NCI-H345 treated with DMSO at 0.1 percent for 48 hours (cell line): ENCODE data around the gene LRRC53.

Source experiments
- DNase-seq: peaks from one replicate; lab custom pipeline; 2025; ENCODE audit not compliant: unreplicated experiment; lab: John Stamatoyannopoulos, UW

LRRC53 gene

GRCh38 chr1:74452035-74452434 is 60.4 kb downstream of the LRRC53 start:
- DNase-seq = no peak

DNA sequence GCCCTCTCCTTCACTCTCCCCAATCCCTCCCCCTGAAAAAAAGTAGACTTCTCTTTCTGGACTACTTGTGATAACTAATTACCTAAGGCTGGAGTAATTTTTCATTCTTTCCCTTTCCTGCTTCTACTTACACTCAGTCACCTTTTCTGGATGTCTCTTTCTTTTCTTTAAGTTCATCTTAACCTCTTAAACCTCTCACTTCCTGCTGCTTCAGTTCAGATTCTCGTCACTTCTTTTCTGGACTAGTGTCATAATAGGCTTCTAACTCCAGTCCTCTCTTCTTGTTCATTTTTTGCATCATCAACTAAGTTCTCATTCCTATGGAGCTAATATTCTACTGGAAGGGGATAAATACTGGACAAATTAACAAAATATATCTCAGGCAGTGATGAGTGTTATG is 75.4 kb downstream of the LRRC53 start:
- DNase-seq = no peak

GRCh38 chr1:74436078-74436477 is 76.3 kb downstream of the LRRC53 start:
- DNase-seq = no peak

- DNase-seq = no peak
Observed at GRCh38 chr1:74434321-74434720, 78.1 kb downstream of the LRRC53 start.

DNA sequence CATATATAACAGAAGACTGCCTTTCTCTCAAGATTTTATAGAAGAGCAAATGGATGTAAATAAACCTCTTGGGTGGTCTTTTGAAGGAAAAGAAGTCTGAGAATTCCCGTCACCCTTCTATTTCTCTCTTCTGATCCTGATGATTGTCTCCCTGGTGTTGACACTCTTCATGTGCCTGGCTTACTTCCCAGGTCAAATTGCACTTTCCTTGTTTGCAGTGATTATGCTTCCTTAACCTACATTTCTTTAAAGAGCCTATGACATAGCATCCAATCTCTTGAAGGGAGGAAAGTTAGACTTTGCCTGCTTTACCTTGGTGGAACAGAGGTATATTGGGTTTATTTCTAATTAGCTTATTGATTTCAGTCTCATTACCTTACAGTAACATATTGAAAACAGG is 80.1 kb downstream of the LRRC53 start:
- no peak for DNase-seq

GRCh38 chr1:74431531-74431930 is 80.9 kb downstream of the LRRC53 start:
- DNase-seq = no peak

DNA sequence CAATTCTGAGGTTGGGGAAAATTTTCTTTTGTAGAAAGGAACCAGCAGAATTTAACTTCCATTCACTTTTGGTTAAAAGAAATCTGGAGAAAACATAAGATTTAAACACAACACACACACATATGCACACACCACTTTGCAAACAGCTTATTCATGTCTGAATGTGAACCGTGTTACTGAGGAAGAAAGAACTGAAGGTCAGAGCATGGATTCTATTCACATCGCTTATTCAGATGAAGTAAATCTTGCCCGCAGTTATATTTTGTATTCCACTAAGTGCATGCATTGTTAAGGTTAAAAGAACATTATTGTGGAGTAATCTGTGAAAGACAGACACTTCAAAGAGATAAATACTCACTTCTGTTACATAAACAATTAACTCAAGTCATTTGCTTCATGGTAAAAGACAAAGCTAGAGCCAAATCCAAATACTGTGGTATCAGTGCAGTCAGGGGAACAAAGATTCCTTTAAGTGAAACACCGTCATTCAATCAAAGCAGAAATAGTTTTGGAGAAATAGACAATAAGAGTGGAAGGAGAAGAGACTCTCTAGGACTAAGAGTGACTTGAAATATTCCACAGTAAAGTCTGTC is 82.0 kb downstream of the LRRC53 start:
- DNase-seq = no peak

DNA sequence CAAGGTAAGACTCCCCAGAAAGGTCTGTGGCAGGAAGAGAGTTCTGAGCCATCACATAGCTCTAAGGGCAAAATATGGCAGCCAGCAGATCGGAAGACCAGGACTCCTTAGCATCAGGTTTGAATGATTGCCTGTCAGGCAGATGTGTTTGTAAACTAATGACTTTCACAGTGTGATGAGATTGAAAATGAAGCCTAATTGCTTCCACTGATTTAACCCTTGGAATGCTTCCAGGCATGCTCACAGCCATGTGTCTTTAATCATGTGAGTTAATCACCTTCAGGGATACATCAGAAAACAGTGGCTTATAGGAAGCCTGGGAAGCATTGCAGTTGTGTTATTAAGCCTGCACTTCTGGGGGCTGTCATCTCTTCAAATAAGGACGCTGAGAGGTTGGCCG is 82.8 kb downstream of the LRRC53 start:
- no peak for DNase-seq

GRCh38 chr1:74427681-74428080 is 84.7 kb downstream of the LRRC53 start:
- no peak for DNase-seq

- DNase-seq = peak; percentile 30
Observed at GRCh38 chr1:74426208-74426937, 86.0 kb downstream of the LRRC53 start.

DNA sequence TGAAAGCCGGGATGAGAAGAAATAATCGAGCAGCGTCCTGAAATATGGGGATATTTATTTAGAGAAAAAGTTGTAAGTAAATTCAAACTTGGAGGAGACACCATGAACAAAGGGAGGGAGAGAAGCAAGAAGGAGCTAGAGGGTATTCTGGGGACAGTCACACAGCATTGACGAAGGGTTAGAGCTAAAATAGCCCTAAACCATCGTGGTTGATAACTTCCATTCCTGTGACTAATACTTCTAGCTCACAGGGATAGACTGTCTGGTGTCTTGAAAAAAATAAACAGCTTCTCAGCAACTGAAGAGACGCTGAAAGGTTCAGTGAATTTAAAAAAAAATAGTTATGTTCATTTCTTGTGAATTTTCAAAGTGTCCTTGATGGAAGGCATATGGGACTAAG is 86.7 kb downstream of the LRRC53 start:
- DNase-seq = no peak

GRCh38 chr1:74423471-74423870 is 88.9 kb downstream of the LRRC53 start:
- no peak for DNase-seq

- no peak for DNase-seq
Observed at GRCh38 chr1:74422421-74423292, 89.8 kb downstream of the LRRC53 start.

DNA sequence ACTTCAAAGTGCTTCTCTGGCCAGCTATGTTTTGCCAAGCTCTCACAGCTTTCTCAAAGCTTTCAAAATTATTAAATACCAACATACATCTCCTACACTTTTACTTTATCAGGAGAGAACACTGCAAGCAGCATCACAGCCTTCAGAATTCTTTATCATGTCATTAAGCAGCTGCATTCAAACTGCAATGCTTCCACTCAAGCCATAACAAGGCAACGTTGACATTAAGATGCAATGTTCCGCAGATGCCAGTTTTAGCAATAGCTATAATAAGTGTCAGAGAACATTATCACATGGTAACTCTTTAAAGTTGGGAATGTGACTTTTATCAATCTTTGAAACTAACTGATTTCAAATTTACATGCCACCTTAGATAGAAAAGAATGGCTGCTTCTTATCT is 91.9 kb downstream of the LRRC53 start:
- no peak for DNase-seq
